ENCODE measurements around the gene NPIPA1. TPM values are rescaled to one million over a fixed set of nuclear protein-coding genes. Genes with fewer than 3 reads are reported as not detected.
"Not testable (repeated sequence)": the region's sequence is repeated elsewhere in the genome, so short reads cannot be mapped to it uniquely, and the experiment has no call there.

The NPIPA1 gene
- total and polyA plus RNA-seq, 7 experiments from 2014 or later: 1.6 to 181 (median 115) TPM

- CTCF ChIA-PET, POLR2A ChIA-PET, H3K27ac Mint-ChIP-seq: not testable (repeated sequence)
Measured at GRCh38 chr16:14971621-14972228, 34.5 kb downstream of the NPIPA1 start.

GRCh38 chr16:14973785-14974322 is 36.6 kb downstream of the NPIPA1 start:
- H3K27me3 Mint-ChIP-seq; H3K36me3 Mint-ChIP-seq; H3K9me3 Mint-ChIP-seq; ATAC-seq; H3K4me1 ChIP-seq (ENCODE audit: control insufficient read depth in 2 of 2, insufficient read depth in 2 of 2, low read length in 2 of 2); DNase-seq; H3K27me3 ChIP-seq (ENCODE audit: control insufficient read depth in 2 of 2, insufficient read depth in 2 of 2, low read length in 2 of 2); H3K9me3 ChIP-seq (ENCODE audit: control insufficient read depth in 2 of 3, low read length in 3 of 3); H3K36me3 ChIP-seq (ENCODE audit: control insufficient read depth in 2 of 3, insufficient read depth in 3 of 3, low read length in 3 of 3); CTCF ChIA-PET: not testable (repeated sequence)
- H3K4me1 Mint-ChIP-seq: peaks cover 0 to 28% (median 13%) of the 10 kb centered on the region in 7 donors
- H3K4me3 Mint-ChIP-seq: peak overlapping the region in 9 of 10 donors; percentile 27 to 94 (median 65)
- POLR2A ChIA-PET: interaction anchor here (0.7 kb wide), 1 partner anchor 39 kb away, joined by 3 read pairs; no protein-coding TSS in a partner anchor
- intact Hi-C loops (cut with micrococcal nuclease): loop anchor here in 1 of 2 donors (1.0 kb wide), 2 partner anchors 40 to 82 kb away; partner anchors contain the start of gene NTAN1
- Histone ChIP-seq H3K4me3 (ENCODE audit: low read length) (peak overlapping the region; percentile 91), H3K27ac (ENCODE audit: low read depth, low read length) (peak overlapping the region; percentile 89)
- peak overlapping the region in 6 of 9 donors; percentile 12 to 94 (median 62) for H3K27ac Mint-ChIP-seq

More at GRCh38 chr16:14971621-14972228, 34.5 kb downstream of the NPIPA1 start:
- H3K27me3 ChIP-seq (ENCODE audit: control insufficient read depth in 2 of 2, insufficient read depth in 2 of 2, low read length in 2 of 2); DNase-seq; H3K27ac ChIP-seq (ENCODE audit: low read depth, low read length); H3K4me3 ChIP-seq (ENCODE audit: low read length); H3K36me3 Mint-ChIP-seq; H3K9me3 ChIP-seq (ENCODE audit: control insufficient read depth in 2 of 3, low read length in 3 of 3); H3K4me1 ChIP-seq (ENCODE audit: control insufficient read depth in 2 of 2, insufficient read depth in 2 of 2, low read length in 2 of 2); H3K9me3 Mint-ChIP-seq; H3K27me3 Mint-ChIP-seq; ATAC-seq; intact Hi-C loops (cut with micrococcal nuclease); H3K36me3 ChIP-seq (ENCODE audit: control insufficient read depth in 2 of 3, insufficient read depth in 3 of 3, low read length in 3 of 3): not testable (repeated sequence)
- Mint-ChIP-seq H3K4me1 (peaks cover 0 to 17% (median 10%) of the 10 kb centered on the region in 7 donors), H3K4me3 (peak overlapping the region in 2 of 10 donors; percentile 17 to 22)

GRCh38 chr16:14974331-14974655 is 37.0 kb downstream of the NPIPA1 start:
- Histone ChIP-seq H3K27ac (ENCODE audit: low read depth, low read length) (peak overlapping the region; percentile 89), H3K4me3 (ENCODE audit: low read length) (peak overlapping the region; percentile 91)
- Mint-ChIP-seq H3K4me1 (peaks cover 0 to 32% (median 13%) of the 10 kb centered on the region in 7 donors), H3K4me3 (peak overlapping the region; percentile 82 to 95 (median 91)), H3K27ac (peak overlapping the region; percentile 73 to 98 (median 92))
- intact Hi-C loops (cut with micrococcal nuclease): loop anchor here in 1 of 2 donors (1.0 kb wide), 2 partner anchors 40 to 82 kb away; partner anchors contain the start of gene NTAN1
- CTCF ChIA-PET; H3K27me3 Mint-ChIP-seq; ATAC-seq; H3K9me3 ChIP-seq (ENCODE audit: control insufficient read depth in 2 of 3, low read length in 3 of 3); H3K9me3 Mint-ChIP-seq; H3K36me3 ChIP-seq (ENCODE audit: control insufficient read depth in 2 of 3, insufficient read depth in 3 of 3, low read length in 3 of 3); H3K36me3 Mint-ChIP-seq; DNase-seq; H3K4me1 ChIP-seq (ENCODE audit: control insufficient read depth in 2 of 2, insufficient read depth in 2 of 2, low read length in 2 of 2); H3K27me3 ChIP-seq (ENCODE audit: control insufficient read depth in 2 of 2, insufficient read depth in 2 of 2, low read length in 2 of 2): not testable (repeated sequence)
- POLR2A ChIA-PET: interaction anchor here (0.7 to 0.9 kb wide), 2 partner anchors 39 to 83 kb away, joined by 3 read pairs; no protein-coding TSS in a partner anchor

GRCh38 chr16:14974656-14975417 is 37.6 kb downstream of the NPIPA1 start, which contains the start of gene PDXDC1:
TSS of gene PDXDC1 (plus strand) at chr16:14975026. CDS start at chr16:14975200, 174 bp downstream.
- H3K4me1 ChIP-seq (ENCODE audit: control insufficient read depth in 2 of 2, insufficient read depth in 2 of 2, low read length in 2 of 2); CTCF ChIA-PET; H3K36me3 Mint-ChIP-seq; H3K9me3 Mint-ChIP-seq; H3K36me3 ChIP-seq (ENCODE audit: control insufficient read depth in 2 of 3, insufficient read depth in 3 of 3, low read length in 3 of 3); H3K9me3 ChIP-seq (ENCODE audit: control insufficient read depth in 2 of 3, low read length in 3 of 3); H3K27me3 ChIP-seq (ENCODE audit: control insufficient read depth in 2 of 2, insufficient read depth in 2 of 2, low read length in 2 of 2); H3K27me3 Mint-ChIP-seq: not testable (repeated sequence)
- H3K4me3 Mint-ChIP-seq: peak within 1 kb of the TSS; percentile 82 to 95 (median 92)
- ATAC-seq (peak; percentile 98), DNase-seq (peak; percentile 93 to 100 (median 99))
- POLR2A ChIA-PET: interaction anchor here (0.7 to 0.9 kb wide), 3 partner anchors 38 to 82 kb away, joined by 3 read pairs; partner anchors contain the start of gene NTAN1
- H3K4me1 Mint-ChIP-seq: peaks cover 4 to 38% (median 18%) of the 10 kb centered on the region in 7 donors
- H3K27ac Mint-ChIP-seq: peak within 1 kb of the TSS; percentile 73 to 98 (median 92)
- Histone ChIP-seq H3K4me3 (ENCODE audit: low read length) (peak within 1 kb of the TSS; percentile 91), H3K27ac (ENCODE audit: low read depth, low read length) (peak within 1 kb of the TSS; percentile 89)
- intact Hi-C loops (cut with micrococcal nuclease): loop anchor here (1.0 kb wide), 2 partner anchors 39 to 81 kb away; partner anchors contain the start of gene NTAN1 (in 2 of the 2)

- peak overlapping the region; percentile 91 for H3K4me3 ChIP-seq (ENCODE audit: low read length)
- intact Hi-C loops (cut with micrococcal nuclease): loop anchor here in 1 of 2 donors (1.0 kb wide), 1 partner anchor 81 kb away; the partner anchor contains the start of gene NTAN1
- H3K36me3 ChIP-seq (ENCODE audit: control insufficient read depth in 2 of 3, insufficient read depth in 3 of 3, low read length in 3 of 3); H3K4me1 ChIP-seq (ENCODE audit: control insufficient read depth in 2 of 2, insufficient read depth in 2 of 2, low read length in 2 of 2); H3K9me3 Mint-ChIP-seq; CTCF ChIA-PET; H3K27me3 ChIP-seq (ENCODE audit: control insufficient read depth in 2 of 2, insufficient read depth in 2 of 2, low read length in 2 of 2); H3K36me3 Mint-ChIP-seq; H3K9me3 ChIP-seq (ENCODE audit: control insufficient read depth in 2 of 3, low read length in 3 of 3); H3K27me3 Mint-ChIP-seq: not testable (repeated sequence)
- peak overlapping the region; percentile 55 to 95 (median 89) for H3K27ac Mint-ChIP-seq
- H3K27ac ChIP-seq (ENCODE audit: low read depth, low read length): peak overlapping the region; percentile 89
- H3K4me1 Mint-ChIP-seq: peaks cover 6 to 42% (median 21%) of the 10 kb centered on the region in 7 donors
- ATAC-seq: peak; percentile 49
- H3K4me3 Mint-ChIP-seq: peak overlapping the region; percentile 82 to 95 (median 91)
- POLR2A ChIA-PET: interaction anchor here (0.7 to 0.9 kb wide), 2 partner anchors 80 to 82 kb away, joined by 3 read pairs; partner anchors contain the start of gene NTAN1
- peak; percentile 26 to 73 (median 66) for DNase-seq
Measured at GRCh38 chr16:14975418-14976194, 38.4 kb downstream of the NPIPA1 start.
